IMR-90 (cell line): Measurements from ENCODE around the gene ACOX1.

ENCODE experiments used
- CTCF ChIP-seq: conservative IDR thresholded peaks from 2 replicates; pipeline ENCODE4 v1.5.1; 2012; ENCODE audit warnings: mild to moderate bottlenecking, low read depth, low read length, improper control_type of control experiment
- POLR2A ChIP-seq: IDR thresholded peaks from 2 replicates; pipeline ENCODE4 v1.6.1; 2012; ENCODE audit warnings: mild to moderate bottlenecking, low read depth, low read length

GRCh38 chr17:75979705-75980187 lies 780 bp upstream of the ACOX1 start:
- TF ChIP-seq CTCF = no peak
- TF ChIP-seq POLR2A = peak; percentile 81
